RPMI8226 (cell line): ENCODE data around the gene PADI6.
"Not testable (repeated sequence)": the region's sequence is repeated elsewhere in the genome, so short reads cannot be mapped to it uniquely, and the experiment has no call there.

Source experiments
- DNase-seq: peaks from one replicate; pipeline ENCODE4 v3.0.0-alpha.2; 2015

The PADI6 gene

GRCh38 chr1:17405898-17406759 is 34.1 kb downstream of the PADI6 start:
- DNase-seq, result peak; percentile 71

GRCh38 chr1:17406760-17407475 is 34.9 kb downstream of the PADI6 start:
- DNase-seq, result not testable (repeated sequence)

- DNase-seq, result not testable (repeated sequence)
Measured at GRCh38 chr1:17407786-17408514, 36.0 kb downstream of the PADI6 start.

GRCh38 chr1:17409391-17409811 is 37.4 kb downstream of the PADI6 start:
- no peak for DNase-seq

- no peak for DNase-seq
Measured at GRCh38 chr1:17412093-17412870, 40.3 kb downstream of the PADI6 start.

GRCh38 chr1:17414022-17414421 is 42.0 kb downstream of the PADI6 start:
- DNase-seq, result no peak

- no peak for DNase-seq
Measured at GRCh38 chr1:17416389-17416788, 44.4 kb downstream of the PADI6 start.

GRCh38 chr1:17419626-17420328 is 47.8 kb downstream of the PADI6 start:
- DNase-seq, result peak; percentile 64

GRCh38 chr1:17420391-17420918 is 48.5 kb downstream of the PADI6 start:
- DNase-seq, result no peak

- DNase-seq, result no peak
Measured at GRCh38 chr1:17422461-17422860, 50.5 kb downstream of the PADI6 start.

- no peak for DNase-seq
Measured at GRCh38 chr1:17423781-17424245, 51.8 kb downstream of the PADI6 start.

GRCh38 chr1:17425806-17426600 is 54.0 kb downstream of the PADI6 start:
- no peak for DNase-seq

- DNase-seq, result no peak
Measured at GRCh38 chr1:17427696-17428660, 56.0 kb downstream of the PADI6 start.

GRCh38 chr1:17429183-17429582 is 57.2 kb downstream of the PADI6 start:
- no peak for DNase-seq

- DNase-seq, result no peak
Measured at GRCh38 chr1:17432412-17432811, 60.4 kb downstream of the PADI6 start.

GRCh38 chr1:17433261-17433660 is 61.3 kb downstream of the PADI6 start:
- DNase-seq, result no peak

- no peak for DNase-seq
Measured at GRCh38 chr1:17434016-17434415, 62.0 kb downstream of the PADI6 start.

GRCh38 chr1:17434601-17435000 is 62.6 kb downstream of the PADI6 start:
- no peak for DNase-seq

GRCh38 chr1:17436380-17437174 is 64.6 kb downstream of the PADI6 start:
- DNase-seq, result no peak
